ENCODE measurements around the gene COA8. TPM values are rescaled to one million over a fixed set of nuclear protein-coding genes. Genes with fewer than 3 reads are reported as not detected.

Gene COA8
- polyA plus RNA-seq, 1 of the 3 experiments (the other 2 are of a cell fraction) = 25.2 TPM

GRCh38 chr14:103628221-103628683 lies 65.5 kb downstream of the COA8 start:
- peaks cover 13 to 21% of the 10 kb centered on the region in 2 experiments for H3K4me1 ChIP-seq (ENCODE audit: control insufficient read depth in 1 of 2, insufficient read depth in 2 of 2, low read depth in 1 of 2, low read length in 1 of 2)
- peak overlapping the region; percentile 89 for H2AFZ ChIP-seq (ENCODE audit: low read depth)
- TF ChIP-seq MAX (IDR thresholded peaks at IDR 0.05; ENCODE audit: low read depth) (peak; percentile 91), ELF1 (IDR thresholded peaks at IDR 0.05) (no peak), POLR2AphosphoS5 (IDR thresholded peaks at IDR 0.05; ENCODE audit: low read depth, low read length) (peak; percentile 37), YY1 (IDR thresholded peaks at IDR 0.05; ENCODE audit: low read depth) (0 out of 2 replicates have a peak, but pooled peaks have one; percentile 19), RXRA (IDR thresholded peaks at IDR 0.05; ENCODE audit: borderline replicate concordance, low read depth) (0 out of 2 replicates have a peak, but pooled peaks have one; percentile 9)
- POLR2A ChIA-PET = interaction anchor here (1.0 to 1.8 kb wide), 3 partner anchors 34 to 75 kb away, joined by 3 to 5 read pairs (median 3); no protein-coding TSS in a partner anchor
- H3K27ac ChIP-seq (ENCODE audit: low read depth in 2 of 2, low read length in 1 of 2) = peak overlapping the region; percentile 87 to 93
- peak overlapping the region; percentile 72 to 76 for H3K4me3 ChIP-seq (ENCODE audit: low read depth in 2 of 2, low read length in 1 of 2)
- DNase-seq = peak; percentile 72
- peaks cover 20% of the 10 kb centered on the region for H3F3A ChIP-seq (replicated peaks; ENCODE audit: insufficient read depth)
- peaks cover 47% of the 10 kb centered on the region for H3K79me2 ChIP-seq (ENCODE audit: insufficient read depth)
- CTCF ChIA-PET = interaction anchor here (3.1 kb wide), 1 partner anchor 20 kb away, joined by 11 read pairs; no protein-coding TSS in a partner anchor
- H3K9ac ChIP-seq = peak overlapping the region; percentile 88
- peaks cover 0 to 8% of the 10 kb centered on the region in 2 experiments for H3K36me3 ChIP-seq (replicated peaks in 1 of 2; ENCODE audit: control insufficient read depth in 1 of 2, insufficient read depth in 2 of 2, low read length in 1 of 2)
- H3K9me2 ChIP-seq = no peaks in the 10 kb centered on the region
- WGBS (ENCODE audit: low lambda C conversion rate) = 15% methylated on average over 7 of the region's 31 CpGs
- H3K9me3 ChIP-seq = no peaks in the 10 kb centered on the region
- H4K20me1 ChIP-seq (ENCODE audit: insufficient read depth) = peaks cover 35% of the 10 kb centered on the region
- H3K27me3 ChIP-seq (ENCODE audit: insufficient read depth) = no peaks in the 10 kb centered on the region
- peak overlapping the region; percentile 80 for H3K4me2 ChIP-seq

- ChIA-PET POLR2A (interaction anchor here (1.0 to 1.8 kb wide), 3 partner anchors 35 to 75 kb away, joined by 3 to 5 read pairs (median 3); no protein-coding TSS in a partner anchor), CTCF (interaction anchor here (1.3 to 3.1 kb wide), 2 partner anchors 21 to 54 kb away, joined by 4 to 11 read pairs; no protein-coding TSS in a partner anchor)
- Histone ChIP-seq H3K4me2 (peak within 1 kb of the TSS; percentile 80), H3K79me2 (ENCODE audit: insufficient read depth) (peaks cover 53% of the 10 kb centered on the region), H2AFZ (ENCODE audit: low read depth) (peak within 1 kb of the TSS; percentile 89), H3K27ac (ENCODE audit: low read depth in 2 of 2, low read length in 1 of 2) (peak within 1 kb of the TSS; percentile 87 to 93), H3K4me3 (ENCODE audit: low read depth in 2 of 2, low read length in 1 of 2) (peak within 1 kb of the TSS; percentile 72 to 76), H3F3A (replicated peaks; ENCODE audit: insufficient read depth) (peaks cover 20% of the 10 kb centered on the region), H3K9ac (peak within 1 kb of the TSS; percentile 88), H3K9me3 (no peaks in the 10 kb centered on the region), H3K27me3 (ENCODE audit: insufficient read depth) (no peaks in the 10 kb centered on the region), H3K9me2 (no peaks in the 10 kb centered on the region), H3K36me3 (replicated peaks in 1 of 2; ENCODE audit: control insufficient read depth in 1 of 2, insufficient read depth in 2 of 2, low read length in 1 of 2) (peaks cover 0 to 8% of the 10 kb centered on the region in 2 experiments), H4K20me1 (ENCODE audit: insufficient read depth) (peaks cover 41% of the 10 kb centered on the region), H3K4me1 (ENCODE audit: control insufficient read depth in 1 of 2, insufficient read depth in 2 of 2, low read depth in 1 of 2, low read length in 1 of 2) (peaks cover 13 to 21% of the 10 kb centered on the region in 2 experiments)
- peak; percentile 97 for DNase-seq
- TF ChIP-seq ELF1 (IDR thresholded peaks at IDR 0.05) = no peak
- TF ChIP-seq SIN3A (IDR thresholded peaks at IDR 0.05; ENCODE audit: borderline replicate concordance, low read depth, low read length) = peak; percentile 57; the same call in 1 of the 2 replicates
- peak; percentile 10; the same call in 1 of the 2 replicates for TF ChIP-seq PBX3 (IDR thresholded peaks at IDR 0.05)
- peak; percentile 62 for TF ChIP-seq POLR2AphosphoS5 (IDR thresholded peaks at IDR 0.05; ENCODE audit: low read depth, low read length)
- TF ChIP-seq YY1 (IDR thresholded peaks at IDR 0.05; ENCODE audit: low read depth) = peak; percentile 87
- 0 out of 2 replicates have a peak, but pooled peaks have one; percentile 12 for TF ChIP-seq TCF12 (IDR thresholded peaks at IDR 0.05)
- peak; percentile 69 for TF ChIP-seq TAF1 (IDR thresholded peaks at IDR 0.05; ENCODE audit: borderline replicate concordance, low read depth, low read length)
- TF ChIP-seq JUND (IDR thresholded peaks at IDR 0.05) = 0 out of 2 replicates have a peak, but pooled peaks have one; percentile 37
- no peak for TF ChIP-seq ZBTB33 (IDR thresholded peaks at IDR 0.05; ENCODE audit: borderline replicate concordance, low read depth)
- peak; percentile 30; the same call in 1 of the 2 replicates for TF ChIP-seq MAX (IDR thresholded peaks at IDR 0.05; ENCODE audit: low read depth)
- TF ChIP-seq GABPA (IDR thresholded peaks at IDR 0.05; ENCODE audit: low read depth) = no peak
- WGBS (ENCODE audit: low lambda C conversion rate) = 2% methylated on average over 13 of the region's 97 CpGs
These were observed 66.1 kb downstream of the COA8 start, which contains the start of gene KLC1 for GRCh38 chr14:103628684-103629502. Gene KLC1, plus strand, starts transcription at chr14:103629211. Its CDS starts 25,354 bp downstream, at chr14:103654565.
